Nucleus accumbens (tissue), 56 donors: ENCODE measurements around the gene YES1.
"Not testable (repeated sequence)": the region's sequence is repeated elsewhere in the genome, so short reads cannot be mapped to it uniquely, and the experiment has no call there.

ENCODE experiments used
- DNase-seq, 56 donors: peaks; one replicate each; lab custom pipeline; 2025; lab: John Stamatoyannopoulos, UW

Gene YES1

DNA sequence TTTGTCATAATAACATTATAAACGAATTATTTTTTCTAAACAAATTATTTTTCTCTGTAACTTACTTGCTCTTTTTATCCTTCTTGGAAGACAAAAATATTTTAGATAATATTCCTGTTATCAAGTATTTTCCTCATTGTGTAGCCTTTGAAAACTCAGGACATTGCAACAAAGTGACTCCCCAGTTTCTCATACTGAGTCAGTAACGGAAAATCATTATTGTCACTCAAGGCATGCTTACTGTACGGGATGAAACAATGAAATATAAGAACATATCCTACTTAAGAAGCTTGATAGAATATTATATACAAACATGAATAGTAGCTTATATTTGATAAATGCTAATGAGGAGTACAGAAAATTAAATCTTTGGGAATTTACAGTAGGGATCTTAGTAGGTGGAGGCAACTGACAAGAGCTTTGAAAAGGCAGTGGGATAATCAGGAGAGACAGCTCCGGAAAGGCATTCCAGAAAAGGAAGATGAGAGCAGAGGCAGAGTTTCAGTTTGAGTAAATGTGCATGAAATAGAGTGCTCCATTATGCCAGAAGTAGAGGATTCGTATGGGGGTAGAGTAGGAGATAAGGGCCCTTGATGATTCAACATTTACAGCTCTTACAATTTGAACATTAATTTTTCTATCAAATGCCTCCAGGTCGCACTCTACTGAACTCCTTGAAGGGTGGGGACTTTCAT is 14.0 kb upstream of the YES1 start:
- no peak for DNase-seq

DNA sequence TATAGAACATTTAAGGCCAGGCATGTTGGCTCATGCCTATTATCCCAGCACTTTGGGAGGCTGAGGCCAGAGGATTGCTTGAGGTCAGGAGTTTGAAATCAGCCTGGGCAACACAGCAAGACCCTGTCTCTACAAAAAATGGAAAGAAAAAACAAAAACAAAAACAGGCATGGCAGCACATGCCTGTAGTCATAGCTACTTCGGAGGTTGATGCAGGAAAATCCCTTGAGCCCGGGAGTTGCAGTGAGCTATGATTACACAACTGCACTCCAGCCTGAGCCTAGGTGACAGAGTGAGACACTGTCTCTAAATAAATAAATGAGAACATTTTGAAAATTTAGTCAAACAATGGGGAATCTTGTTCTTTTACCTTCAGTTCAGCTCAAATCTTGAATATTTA is 12.1 kb upstream of the YES1 start:
- DNase-seq = no peak

DNA sequence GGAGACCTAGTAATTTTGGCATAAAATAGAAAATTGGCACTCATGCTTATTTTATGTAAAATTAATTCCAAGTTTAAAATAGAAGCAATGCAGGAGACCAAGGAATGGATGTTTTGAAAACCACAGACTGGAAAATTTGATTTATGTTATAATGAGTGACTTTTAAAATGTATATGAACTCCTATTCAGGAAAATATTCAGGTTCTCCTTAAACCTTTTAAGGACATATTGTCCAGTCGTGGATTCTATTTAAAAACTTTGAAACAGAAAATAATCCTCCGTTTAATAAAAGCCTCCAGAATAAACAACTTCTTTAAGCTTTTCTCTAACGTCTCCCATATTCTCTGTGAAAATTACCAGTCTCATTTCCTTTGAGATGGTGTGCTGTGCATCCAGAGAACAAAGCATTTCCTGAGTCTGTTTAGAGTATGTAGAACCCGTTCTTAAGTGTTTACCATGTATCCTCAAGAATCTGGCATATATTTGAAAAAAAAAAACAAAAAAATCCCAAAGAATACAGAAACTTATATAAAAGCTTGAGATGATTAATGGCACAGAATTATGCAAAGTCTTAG is 8.6 kb upstream of the YES1 start:
- no peak for DNase-seq

DNA sequence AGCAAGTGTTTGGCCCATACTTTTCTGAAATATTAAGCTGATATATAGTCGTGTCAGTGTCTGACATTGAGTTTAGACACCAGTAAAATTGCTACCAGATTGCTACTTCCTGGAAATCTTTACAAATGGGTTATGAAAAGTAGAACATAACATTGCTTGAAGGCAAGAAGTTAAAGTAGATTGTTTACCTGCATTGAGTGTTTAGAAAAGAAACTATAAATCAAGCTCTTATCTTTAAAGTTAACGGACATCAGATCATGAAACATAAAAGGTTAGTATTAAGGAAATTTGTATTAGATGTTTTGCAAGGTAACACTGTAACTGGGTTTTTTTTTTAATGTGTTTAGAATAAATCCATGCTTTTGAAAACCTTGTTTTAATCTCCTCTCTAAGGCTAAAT is 4.8 kb upstream of the YES1 start:
- DNase-seq = no peak

- DNase-seq = no peak
Observed at GRCh38 chr18:816088-816653, 4.1 kb upstream of the YES1 start.

DNA sequence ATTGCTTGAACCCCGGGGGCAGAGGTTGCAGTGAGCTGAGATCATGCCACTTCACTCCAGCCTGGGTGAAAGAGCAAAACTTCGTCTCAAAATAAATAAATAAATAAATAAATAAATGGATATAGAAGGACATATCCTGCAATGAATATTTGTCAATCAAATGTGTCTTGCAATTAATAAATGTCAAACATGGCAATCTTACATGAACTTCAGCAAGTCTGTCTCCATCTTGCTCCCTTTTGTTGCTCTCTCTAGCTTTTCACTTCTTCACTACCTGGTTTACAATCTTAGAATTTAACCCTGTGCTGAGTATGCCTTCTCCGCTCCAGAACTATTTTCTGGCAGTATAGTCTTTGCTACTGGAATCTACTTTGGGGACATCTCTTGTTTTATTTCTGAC is 3.3 kb upstream of the YES1 start:
- DNase-seq = no peak

GRCh38 chr18:814300-815084 is 2.5 kb upstream of the YES1 start:
- no peak for DNase-seq

DNA sequence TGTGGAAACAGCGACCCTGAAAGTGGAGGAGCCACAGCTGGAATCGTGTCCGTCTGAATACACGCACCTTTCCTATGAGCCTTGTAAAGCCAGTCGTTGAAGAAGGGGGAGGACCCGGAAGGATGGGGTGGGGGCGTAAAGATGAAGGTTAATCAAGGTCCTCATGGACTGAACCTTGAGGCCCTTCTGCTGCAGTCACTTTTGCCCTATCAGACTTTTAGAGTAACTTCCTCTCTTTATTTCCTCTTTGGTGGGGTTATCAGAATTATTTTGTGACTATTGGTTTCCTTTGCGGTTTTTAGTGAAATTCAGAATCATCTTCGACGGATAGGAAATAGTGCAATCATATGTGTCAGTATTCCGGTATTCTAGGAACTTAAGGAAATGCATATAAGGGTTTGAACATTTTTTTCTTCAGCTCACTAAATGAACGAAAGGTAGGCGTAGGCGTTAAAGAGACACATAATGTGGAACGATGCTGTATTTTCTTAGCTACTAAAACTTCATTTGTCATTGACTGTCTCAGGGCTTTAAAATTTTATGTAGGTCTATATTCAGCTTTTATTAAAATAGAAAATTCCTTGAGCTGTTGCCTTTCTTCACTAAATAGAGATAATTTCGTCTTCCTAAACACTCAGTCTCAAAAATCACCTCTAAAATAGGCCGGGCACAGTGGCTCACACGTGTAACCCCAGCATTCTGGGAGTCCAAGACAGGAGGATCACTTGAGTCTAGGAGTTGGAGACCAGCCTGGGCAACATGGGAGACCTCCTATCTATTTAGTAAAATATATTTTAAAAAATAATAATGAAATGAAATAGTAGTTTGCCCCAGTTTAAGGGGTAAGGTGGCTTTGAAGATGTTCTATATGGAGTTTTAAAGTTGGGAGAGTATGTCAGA is 1.4 kb upstream of the YES1 start:
- no peak for DNase-seq

DNA sequence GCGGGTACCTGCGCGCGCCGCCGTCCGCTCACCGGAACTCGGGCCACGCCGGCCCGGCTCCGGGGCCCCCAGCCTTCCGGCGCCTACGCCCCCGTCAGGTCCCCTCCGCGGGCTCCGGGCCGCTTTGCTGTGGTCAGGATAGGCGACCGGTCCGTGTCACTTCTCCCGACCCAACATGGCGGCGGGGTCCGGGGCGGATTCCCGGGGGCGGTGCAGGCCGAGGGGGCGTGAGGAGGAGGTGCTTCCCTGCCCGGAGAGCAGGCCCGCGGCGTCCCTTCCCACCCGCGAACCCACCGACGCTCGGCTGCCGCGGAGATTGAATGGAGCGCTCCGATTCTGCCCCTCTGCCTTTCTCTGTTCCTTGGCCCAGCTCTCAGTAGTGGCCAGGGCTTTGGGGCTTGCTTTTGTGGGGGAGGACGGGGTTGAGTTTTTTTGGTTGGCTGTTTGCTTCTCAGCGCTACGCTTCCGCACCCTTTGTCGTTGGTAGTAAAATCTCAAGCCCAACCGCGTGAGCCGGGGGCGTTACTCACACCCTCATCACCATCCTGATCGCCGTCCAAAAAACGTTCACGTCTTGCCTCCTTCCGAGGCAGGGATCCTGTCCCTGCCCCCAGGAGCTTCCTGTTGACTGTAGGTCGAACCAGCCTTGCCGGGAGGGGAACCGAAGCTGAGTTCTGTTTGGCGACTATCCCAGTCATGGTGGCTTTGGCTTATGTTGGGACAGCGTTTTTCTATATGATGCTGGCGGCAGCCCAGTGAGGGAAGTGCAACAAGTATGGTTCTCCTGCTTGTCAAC is 532 bp upstream of the YES1 start:
- DNase-seq = peak in 45 of 56 donors; percentile 3 to 74 (median 41)

GRCh38 chr18:811182-811891 is 705 bp downstream of the YES1 start:
- no peak for DNase-seq

- no peak for DNase-seq
Observed at GRCh38 chr18:809985-810642, 1.9 kb downstream of the YES1 start.

- DNase-seq = not testable (repeated sequence)
Observed at GRCh38 chr18:809228-809627, 2.8 kb downstream of the YES1 start.

- DNase-seq = no peak
Observed at GRCh38 chr18:808502-808901, 3.5 kb downstream of the YES1 start.

DNA sequence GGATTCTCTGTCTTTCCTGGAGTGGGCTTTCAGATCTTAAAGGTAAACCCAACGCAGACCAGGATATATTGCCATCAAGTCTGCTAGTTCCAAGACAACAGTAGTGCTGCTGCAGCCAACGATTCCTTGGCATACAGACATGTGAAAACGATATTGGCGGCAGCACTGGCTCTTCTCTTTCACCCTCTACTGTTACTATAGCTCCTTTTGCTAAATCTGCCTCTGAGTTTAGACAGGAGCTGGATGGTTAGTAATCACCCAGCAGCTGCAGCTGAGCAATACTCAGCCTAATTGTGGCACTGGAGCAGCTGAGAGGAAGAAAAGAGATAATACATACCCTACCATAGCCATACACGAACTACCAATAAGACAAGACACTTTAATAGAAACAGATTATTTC is 4.0 kb downstream of the YES1 start:
- DNase-seq = peak in 3 of 56 donors; percentile 12 to 19 (median 14)

DNA sequence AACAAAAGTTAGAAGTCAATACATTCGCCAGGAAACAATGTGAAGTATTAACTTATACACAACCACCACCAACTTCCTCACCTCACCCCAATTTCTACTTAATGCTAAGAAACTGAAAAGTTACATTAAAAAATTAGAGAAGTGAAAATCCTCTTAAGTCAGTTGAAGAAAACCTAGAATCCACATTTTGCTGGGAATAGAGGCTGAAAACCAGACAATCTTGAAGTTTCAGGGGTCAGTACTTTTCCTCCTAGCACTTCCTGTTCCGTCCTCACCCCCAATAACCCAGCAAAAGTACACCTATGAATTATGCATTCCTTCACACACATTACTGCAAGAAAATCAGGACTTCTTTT is 6.3 kb downstream of the YES1 start:
- no peak for DNase-seq

DNA sequence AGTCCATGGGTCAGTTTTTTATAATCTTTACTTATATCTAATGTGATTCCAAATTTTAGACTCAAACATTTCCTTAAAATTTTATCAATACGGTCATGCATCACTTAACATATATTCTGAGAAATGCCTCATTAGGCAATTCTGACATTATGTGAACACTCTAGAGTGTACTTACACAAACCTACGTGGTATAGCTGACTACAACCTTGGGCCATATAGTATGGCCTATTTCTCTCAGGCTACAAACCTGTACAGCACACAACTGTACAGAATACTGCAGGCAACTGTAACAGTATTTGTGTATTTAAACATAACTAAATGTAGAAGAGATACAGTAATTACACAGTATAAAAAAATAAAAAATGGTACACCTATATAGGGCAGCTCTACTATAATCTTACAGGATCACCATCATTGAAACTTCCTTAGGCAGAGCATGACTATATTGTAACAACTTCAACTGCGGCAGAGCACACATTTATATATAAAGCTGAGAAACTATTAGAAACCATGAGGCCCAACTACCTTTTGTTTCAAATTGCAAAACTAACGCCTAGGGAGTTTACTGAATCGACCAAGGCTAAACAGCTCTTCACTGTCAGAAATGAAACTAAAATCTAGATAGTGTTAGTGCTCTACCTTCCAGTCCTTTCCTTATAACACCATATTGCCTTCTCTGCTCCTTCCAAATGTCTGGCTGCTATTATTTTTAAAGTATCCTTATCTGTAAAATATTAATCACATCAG is 6.9 kb downstream of the YES1 start:
- no peak for DNase-seq

DNA sequence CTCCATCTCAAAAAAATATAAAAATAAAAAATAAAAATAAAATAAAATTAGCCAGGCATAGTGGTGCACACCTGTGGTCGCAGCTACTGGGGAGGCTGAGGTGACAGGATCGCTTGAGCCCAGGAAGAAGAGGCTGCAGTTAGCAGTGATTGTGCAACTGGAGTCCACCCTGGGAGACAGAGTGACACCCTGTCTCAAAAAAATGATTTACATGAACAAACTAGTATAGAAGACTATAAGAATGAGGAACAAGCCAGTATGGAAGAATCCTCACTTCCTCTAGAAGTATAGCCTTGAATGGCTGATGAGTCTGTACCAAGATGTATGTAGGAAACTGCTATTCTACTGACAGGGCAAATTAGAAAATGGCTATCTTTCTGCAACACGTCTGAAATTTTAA is 10.9 kb downstream of the YES1 start:
- DNase-seq = no peak

DNA sequence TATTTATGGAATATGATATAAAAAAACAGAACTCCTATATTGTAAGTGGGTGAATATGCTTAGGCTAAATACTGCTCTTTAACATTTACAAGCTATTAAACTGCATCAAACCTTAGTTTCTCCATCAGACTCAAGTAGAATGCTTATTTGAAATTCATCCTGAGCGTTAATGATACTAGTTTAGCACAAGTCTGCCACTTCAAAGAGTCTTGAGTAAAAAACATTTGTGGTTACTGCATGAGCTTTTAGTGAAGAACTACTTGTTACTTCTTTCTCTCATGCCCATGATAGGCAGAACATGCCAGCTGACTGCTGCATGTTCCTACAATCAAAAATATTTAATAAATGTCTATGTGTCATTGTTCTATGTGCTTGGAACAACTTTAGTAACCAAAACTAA is 12.1 kb downstream of the YES1 start:
- no peak for DNase-seq
